GM21529 (cell line): ENCODE data around the gene MGMT.

Experiments used
- ATAC-seq: cut with Tn5 transposase; IDR thresholded peaks from one replicate; pipeline ENCODE4 v1.9.1; 2021; ENCODE audit not compliant: unreplicated experiment

MGMT gene

DNA sequence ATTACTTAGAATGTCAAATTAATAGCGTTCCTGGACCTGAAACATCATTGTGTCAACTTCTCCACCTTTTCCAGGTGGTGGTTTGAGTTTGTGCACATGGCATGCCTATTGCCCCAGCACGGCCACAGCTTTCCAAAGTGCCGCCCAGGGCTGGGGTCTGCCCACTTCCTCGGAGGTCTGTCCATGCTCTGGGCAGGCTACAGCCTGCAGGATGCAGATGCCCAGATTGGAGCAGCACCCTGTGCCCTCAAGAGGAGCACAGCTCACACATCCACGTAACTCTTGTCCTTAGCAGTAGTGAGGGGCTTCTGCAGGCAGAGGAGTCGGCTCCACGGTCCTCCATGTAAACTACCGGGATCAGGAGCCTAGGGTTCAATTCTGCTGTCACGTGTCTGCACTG, 258.4 kb downstream of the MGMT start:
- ATAC-seq, result no peak

GRCh38 chr10:129725890-129726631, 259.0 kb downstream of the MGMT start:
- ATAC-seq, result no peak

DNA sequence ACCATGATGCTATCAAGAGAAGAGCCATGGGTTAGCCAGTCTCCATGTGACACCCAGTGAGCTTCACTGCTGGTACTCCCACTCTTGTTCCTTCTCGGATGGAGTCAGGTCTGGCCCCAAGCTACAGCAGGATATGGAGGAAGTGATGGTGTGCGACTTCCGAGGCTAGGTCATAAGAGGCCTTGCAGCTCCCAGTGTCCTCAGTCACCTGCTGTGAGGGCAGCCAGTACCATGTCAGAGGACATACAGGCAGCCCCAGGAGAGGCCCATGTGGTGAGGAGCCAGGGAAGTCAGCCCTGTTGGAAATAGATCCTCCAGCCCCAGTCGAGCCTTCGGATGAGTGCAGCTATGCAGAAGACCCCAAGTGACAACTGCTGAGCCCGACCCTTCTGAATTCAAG, 260.0 kb downstream of the MGMT start:
- no peak for ATAC-seq

DNA sequence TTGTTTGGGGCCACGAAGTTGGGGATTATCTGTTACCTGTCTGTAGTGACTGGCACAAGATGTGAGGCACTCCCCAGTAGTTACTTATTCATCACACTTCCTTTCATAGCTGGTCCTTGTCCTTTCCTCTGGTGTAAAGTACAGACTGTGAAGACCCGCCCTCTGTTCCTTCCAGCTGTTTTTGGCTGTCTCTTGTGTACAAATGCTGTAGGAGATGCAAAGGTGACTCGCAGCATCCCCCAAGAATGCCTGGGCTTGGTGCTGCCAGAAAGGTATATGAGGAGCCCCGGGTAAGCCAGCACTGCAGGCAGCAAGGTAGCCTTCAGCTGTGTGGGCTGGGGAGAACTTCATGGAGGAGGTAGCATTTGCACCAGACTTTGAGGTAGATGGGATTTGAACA, 260.5 kb downstream of the MGMT start:
- no peak for ATAC-seq

DNA sequence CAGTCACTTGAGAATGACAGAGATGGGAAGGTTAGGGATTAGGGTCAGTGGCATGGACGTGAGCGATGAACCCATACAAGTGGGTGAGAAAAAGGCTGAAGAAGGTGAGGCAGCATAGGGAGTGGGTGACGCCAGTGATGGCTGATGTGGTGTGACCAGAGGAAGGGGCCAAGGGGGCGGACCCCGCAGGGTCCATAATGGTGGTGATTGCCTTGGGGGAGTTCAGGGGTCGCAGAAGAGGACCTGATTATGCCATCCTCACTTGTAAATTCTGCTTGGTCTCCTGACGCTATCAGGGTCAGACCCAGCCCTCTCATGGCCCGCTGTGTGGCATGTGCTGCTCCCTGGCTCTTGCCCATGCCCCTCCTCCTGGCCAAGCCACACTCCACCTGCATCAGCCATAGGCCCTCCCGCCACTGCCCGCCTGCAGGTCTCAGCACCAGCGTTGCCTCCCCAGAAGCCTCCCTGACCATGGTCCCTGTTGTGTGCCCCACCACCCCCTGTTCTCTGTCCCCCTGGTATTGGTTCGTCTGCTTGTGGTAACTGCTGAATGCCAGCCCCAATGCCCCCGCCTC, 261.3 kb downstream of the MGMT start:
- no peak for ATAC-seq

GRCh38 chr10:129728905-129729795, 262.1 kb downstream of the MGMT start:
- no peak for ATAC-seq

- ATAC-seq, result no peak
Observed at GRCh38 chr10:129730272-129730992, 263.4 kb downstream of the MGMT start.

DNA sequence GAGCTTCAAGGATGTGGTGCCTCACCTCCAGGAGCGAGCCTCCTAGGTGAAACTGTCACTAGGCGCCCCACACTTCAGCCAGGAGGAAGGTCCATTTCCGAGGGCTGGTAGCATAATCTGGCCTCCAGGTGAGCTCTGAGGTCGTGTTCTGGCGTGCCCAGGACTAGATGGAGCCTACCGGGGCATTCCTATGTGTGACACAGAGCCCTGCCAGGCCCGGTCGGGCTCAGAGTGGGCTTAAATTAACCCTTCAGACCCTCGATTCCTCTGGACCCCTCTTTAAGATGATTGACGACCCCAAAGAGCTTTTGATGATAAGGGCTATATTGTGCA, 263.9 kb downstream of the MGMT start:
- ATAC-seq, result no peak

GRCh38 chr10:129740532-129741279, 273.7 kb downstream of the MGMT start:
- no peak for ATAC-seq

DNA sequence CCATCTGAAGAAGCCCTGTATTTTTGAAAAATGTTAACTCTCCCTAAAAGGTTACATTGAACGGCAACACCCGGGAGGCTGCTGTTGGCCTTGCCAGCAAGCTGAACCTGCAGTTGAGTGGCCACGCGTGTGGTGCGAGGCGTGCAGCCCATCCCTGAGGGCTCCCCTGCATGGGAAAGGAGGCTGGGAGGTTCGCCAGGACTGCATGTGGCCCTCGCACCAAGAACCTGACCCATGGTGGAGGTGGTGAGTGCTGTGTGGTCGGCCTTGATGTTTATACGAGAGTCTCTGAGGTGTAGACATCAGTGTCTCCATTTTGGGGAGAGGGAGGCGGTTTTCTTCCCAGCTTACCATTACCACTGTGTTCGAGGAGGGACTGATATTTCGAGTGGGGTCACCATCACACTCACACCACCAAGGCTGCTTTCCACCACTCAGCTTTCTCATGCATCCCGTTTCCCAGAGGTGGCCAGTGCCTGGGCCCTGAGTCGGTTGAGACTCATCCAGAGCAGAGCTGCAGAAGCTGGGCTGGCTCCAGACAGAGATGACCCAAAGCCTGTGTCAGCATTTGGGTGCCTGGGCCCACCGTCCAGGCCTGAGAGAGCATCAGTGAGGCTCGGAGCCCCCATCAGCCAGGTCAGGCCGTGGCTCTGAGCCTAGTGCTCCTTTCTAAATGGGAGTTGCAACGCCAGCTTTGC, 274.4 kb downstream of the MGMT start:
- no peak for ATAC-seq

DNA sequence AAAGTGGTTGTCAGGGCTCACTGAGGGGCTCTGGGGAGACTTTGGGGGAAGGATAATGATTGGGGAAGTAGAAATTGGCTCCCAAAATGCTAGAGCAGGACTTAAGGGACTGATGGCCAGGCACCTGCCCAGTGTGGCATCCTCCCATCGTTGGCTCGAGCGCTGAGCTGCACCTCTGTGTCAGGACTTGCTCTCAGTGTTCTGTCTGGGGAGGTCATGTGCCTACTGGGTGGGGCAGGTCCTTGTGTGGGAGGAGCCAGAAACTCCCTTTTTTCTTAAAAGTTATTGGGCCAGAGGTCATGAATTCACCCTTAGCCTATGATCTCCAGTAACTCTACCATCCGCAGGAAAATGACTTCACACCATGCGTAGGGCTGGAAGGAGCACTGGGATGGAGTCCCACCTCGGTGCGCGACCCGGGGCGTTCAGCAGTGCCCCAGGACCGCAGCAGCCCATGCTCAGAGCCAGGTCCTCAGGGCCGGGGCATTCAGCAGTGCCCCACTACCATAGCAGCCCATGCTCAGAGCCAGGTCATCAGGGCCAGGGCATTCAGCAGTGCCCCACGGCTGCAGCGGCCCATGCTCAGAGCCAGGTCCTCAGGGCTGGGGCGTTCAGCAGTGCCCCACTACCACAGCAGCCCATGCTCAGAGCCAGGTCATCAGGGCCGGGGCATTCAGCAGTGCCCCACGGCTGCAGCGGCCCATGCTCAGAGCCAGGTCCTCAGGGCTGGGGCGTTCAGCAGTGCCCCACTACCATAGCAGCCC, 275.1 kb downstream of the MGMT start:
- no peak for ATAC-seq

DNA sequence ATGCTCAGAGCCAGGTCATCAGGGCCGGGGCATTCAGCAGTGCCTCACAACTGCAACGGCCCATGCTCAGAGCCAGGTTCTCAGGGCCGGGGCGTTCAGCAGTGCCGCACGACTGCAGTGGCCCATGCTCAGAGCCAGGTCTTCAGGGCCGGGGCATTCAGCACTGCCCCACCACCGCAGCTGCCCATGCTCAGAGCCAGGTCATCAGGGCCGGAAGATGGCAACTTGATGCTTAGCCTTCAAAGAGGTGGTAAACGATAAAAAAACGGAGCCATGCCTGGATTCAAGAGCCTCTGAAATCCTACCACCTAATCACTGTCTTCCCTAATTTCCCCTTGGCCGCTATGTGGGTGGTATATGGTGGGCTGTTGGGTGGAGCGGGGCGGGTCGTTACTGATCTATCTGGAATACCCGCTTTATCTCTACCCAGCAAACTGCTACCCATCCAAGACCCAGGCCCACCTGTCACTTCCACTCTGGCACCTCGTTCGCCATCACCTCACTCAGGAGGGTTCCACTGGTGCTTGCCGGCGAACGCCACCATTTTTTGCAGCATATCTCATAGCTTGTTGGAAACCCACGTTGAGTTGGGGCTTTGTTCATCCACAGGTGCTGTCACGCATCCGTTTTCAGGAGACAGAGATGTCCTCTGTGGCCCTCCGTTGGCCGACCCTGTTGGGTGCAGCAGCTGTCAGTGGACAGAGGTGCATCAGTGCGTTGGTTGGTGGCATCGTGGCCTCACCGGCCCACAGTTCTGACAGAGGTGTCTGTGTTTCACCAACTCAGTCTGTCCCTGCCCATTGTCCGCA, 275.9 kb downstream of the MGMT start:
- ATAC-seq, result no peak

GRCh38 chr10:129743738-129744133, 276.7 kb downstream of the MGMT start:
- ATAC-seq, result no peak

- ATAC-seq, result no peak
Observed at GRCh38 chr10:129744134-129745111, 277.4 kb downstream of the MGMT start.

DNA sequence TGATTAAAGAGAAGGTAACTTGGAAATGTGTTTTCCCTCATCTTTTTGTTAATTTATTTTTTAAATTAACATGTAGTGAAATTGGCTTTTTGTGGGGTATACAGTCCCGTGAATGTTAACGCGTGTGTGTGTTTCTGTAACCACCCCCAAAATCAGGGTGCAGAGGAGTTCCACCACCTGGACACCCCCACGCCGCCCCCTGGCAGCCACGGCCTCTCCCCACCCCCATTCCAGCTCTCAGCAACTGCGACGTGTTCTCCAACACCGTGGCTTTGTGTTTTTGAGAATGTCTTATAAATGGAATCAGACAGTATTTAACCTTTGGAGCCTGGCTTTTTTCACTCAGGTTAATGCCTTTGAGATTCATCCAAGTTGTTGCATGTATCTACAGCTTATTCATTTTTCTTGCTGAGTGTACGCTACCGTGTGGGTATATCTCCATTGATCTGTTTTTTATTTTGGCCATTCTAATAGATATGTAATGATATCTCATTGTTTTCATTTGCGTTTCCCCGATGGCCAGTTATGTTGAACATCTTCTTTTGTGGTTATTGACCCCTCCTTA, 278.2 kb downstream of the MGMT start:
- ATAC-seq, result no peak

DNA sequence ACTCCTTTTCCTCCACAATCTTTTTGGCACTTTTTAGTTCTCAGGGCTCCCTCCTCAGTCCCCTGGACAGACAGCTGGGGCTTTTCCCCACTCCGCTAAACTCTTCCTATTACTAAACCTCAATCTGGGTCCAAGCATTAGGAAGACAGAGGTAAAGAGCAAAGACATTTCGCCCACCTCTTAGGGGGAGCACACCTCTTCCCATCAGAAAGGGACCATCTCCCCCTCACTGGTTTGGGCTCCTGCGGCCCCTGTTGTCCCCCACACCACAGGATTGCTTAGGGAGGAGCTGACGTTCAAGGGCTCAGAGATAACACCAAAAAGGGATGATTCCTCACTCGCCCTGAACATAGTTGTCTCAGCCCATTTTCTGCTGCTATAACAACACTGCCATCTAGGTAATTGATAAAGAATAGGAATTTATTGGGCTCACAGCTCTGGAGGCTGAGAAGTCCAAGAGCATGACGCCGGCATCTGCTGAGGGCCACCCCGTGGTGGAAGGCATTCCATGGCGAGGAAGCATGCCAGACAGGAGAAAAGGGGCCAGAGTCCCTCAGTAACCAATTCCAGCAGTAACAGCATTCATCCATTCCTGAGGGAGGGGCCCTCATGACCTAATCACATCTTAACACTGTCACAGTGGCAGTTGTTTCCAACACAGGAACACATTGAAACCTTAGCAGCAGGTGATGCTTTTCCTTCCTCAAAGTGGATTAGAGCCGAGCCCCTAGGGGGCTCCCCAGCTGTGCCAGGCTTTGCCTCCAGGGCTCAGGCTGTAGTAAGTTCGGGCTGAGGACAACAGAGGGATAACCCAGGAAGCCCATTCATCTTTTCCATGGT, 287.4 kb downstream of the MGMT start:
- ATAC-seq, result no peak
